H1 (cell line): ENCODE results near the gene TMEM221. TPM values are rescaled to one million over a fixed set of nuclear protein-coding genes. Genes with fewer than 3 reads are reported as not detected.

Experiments
- CTCF ChIA-PET: fragments of 300-600 bp; sonication (Branson Sonifier 250); formaldehyde crosslinking; loops from one replicate; lab custom pipeline; 2021; ENCODE audit not compliant: partially characterized antibody; lab: Charles Lee
- POLR2A ChIA-PET: fragments of 300-600 bp; sonication (Branson Sonifier 250); formaldehyde crosslinking; loops from one replicate; lab custom pipeline; 2021; ENCODE audit warnings: inconsistent platforms; ENCODE audit not compliant: partially characterized antibody; lab: Charles Lee
- DNase-seq, 2 experiments: peaks; one replicate each; pipeline versions ENCODE4 v3.0.0 to v3.0.0-alpha.2; 2010 to 2022; ENCODE audit warnings: low spot score in 2 of 2, low read depth in 1 of 2, mixed read lengths in 1 of 2
- FAIRE-seq: peaks from 2 replicates; lab custom pipeline; 2011; peaks lifted over from hg19 to GRCh38; lab: Jason Lieb, UNC
- H2AFZ ChIP-seq: 2 replicates; pipeline ENCODE4 v1.8.1; 2012; ENCODE audit warnings: low read length, inconsistent platforms
- H2AK5ac ChIP-seq: 2 replicates; pipeline ENCODE4 v1.6.1; 2013; ENCODE audit warnings: low read depth, low read length
- H2BK120ac ChIP-seq: replicated peaks from 2 replicates; pipeline ENCODE3; 2013; ENCODE audit warnings: low read depth, low read length, inconsistent platforms
- H2BK12ac ChIP-seq: 2 replicates; pipeline ENCODE4 v1.6.1; 2013; ENCODE audit warnings: low read depth, low read length
- H2BK15ac ChIP-seq: 2 replicates; pipeline ENCODE4 v1.6.1; 2013; ENCODE audit warnings: low read length
- H2BK20ac ChIP-seq: 2 replicates; pipeline ENCODE4 v1.6.1; 2013; ENCODE audit warnings: low read length
- H2BK5ac ChIP-seq: 2 replicates; pipeline ENCODE4 v1.6.1; 2013; ENCODE audit warnings: low read depth, low read length
- H3K14ac ChIP-seq: 2 replicates; pipeline ENCODE4 v1.6.1; 2013; ENCODE audit warnings: inconsistent platforms; ENCODE audit not compliant: insufficient read length
- H3K18ac ChIP-seq: 2 replicates; pipeline ENCODE4 v1.6.1; 2013; ENCODE audit warnings: low read length; ENCODE audit errors: extremely low read depth
- H3K23ac ChIP-seq: 2 replicates; pipeline ENCODE4 v1.6.1; 2013; ENCODE audit warnings: inconsistent platforms; ENCODE audit not compliant: insufficient read length
- H3K23me2 ChIP-seq: 2 replicates; pipeline ENCODE4 v1.6.1; 2013; ENCODE audit warnings: low read depth, low read length
- H3K27ac ChIP-seq: 2 replicates; pipeline ENCODE4 v1.6.1; 2011; ENCODE audit warnings: low read depth, low read length, inconsistent platforms
- H3K27me3 ChIP-seq, 4 experiments: replicated peaks in 1 of 4; 1 replicate in 1 of 4; 2 replicates in 3 of 4; pipeline versions ENCODE4 v1.6.1 to v1.8.1; 2011 to 2013; ENCODE audit warnings: low read length in 3 of 4, mild to moderate bottlenecking in 3 of 4, inconsistent platforms in 2 of 4, mixed read lengths in 2 of 4, moderate library complexity in 1 of 4; ENCODE audit not compliant: control insufficient read depth in 3 of 4, insufficient read depth in 3 of 4; ENCODE audit errors: extremely low read depth in 1 of 4
- H3K36me3 ChIP-seq, 4 experiments: 2 replicates each; pipeline versions ENCODE4 v1.6.1 to v1.8.1; 2011 to 2013; ENCODE audit warnings: mild to moderate bottlenecking in 4 of 4, low read length in 3 of 4, moderate library complexity in 2 of 4, control low read depth in 1 of 4, inconsistent platforms in 1 of 4; ENCODE audit not compliant: insufficient read depth in 4 of 4, control insufficient read depth in 2 of 4
- H3K4ac ChIP-seq: replicated peaks from 2 replicates; pipeline ENCODE3; 2013; ENCODE audit warnings: low read length, low read depth, mixed read lengths, inconsistent platforms; ENCODE audit not compliant: insufficient read length
- H3K4me1 ChIP-seq, 4 experiments: replicated peaks in 1 of 4; 1 replicate in 1 of 4; 2 replicates in 3 of 4; pipeline versions ENCODE4 v1.6.1 to v1.8.1; 2011 to 2013; ENCODE audit warnings: low read length in 3 of 4, inconsistent platforms in 2 of 4, mixed read lengths in 1 of 4; ENCODE audit not compliant: insufficient read depth in 4 of 4, control insufficient read depth in 3 of 4
- H3K4me2 ChIP-seq, 2 experiments: 2 replicates each; pipeline versions ENCODE4 v1.6.1 to v1.8.1; 2011 to 2013; ENCODE audit warnings: low read depth in 2 of 2, low read length in 2 of 2, control low read depth in 1 of 2, inconsistent platforms in 1 of 2, mild to moderate bottlenecking in 1 of 2; ENCODE audit not compliant: insufficient read depth in 1 of 2
- H3K4me3 ChIP-seq, 4 experiments: fragments of 200-600, 300-600 bp in 1 of 4; sonication (generic), shearing (Covaris generic), sonication (Bioruptor Twin) in 1 of 4; 2 replicates each; pipeline versions ENCODE4 v1.5.1 to v1.8.1; 2011 to 2016; ENCODE audit warnings: low read length in 4 of 4, low read depth in 3 of 4, control low read depth in 2 of 4, inconsistent platforms in 2 of 4, mild to moderate bottlenecking in 2 of 4, mixed read lengths in 1 of 4, moderate library complexity in 1 of 4; ENCODE audit not compliant: insufficient read depth in 2 of 4; ENCODE audit errors: extremely low read depth in 1 of 4
- H3K56ac ChIP-seq: replicated peaks from 2 replicates; pipeline ENCODE3; 2013; ENCODE audit warnings: low read depth, mild to moderate bottlenecking, mixed read lengths, low read length, inconsistent platforms; ENCODE audit not compliant: insufficient read length
- H3K79me1 ChIP-seq: 2 replicates; pipeline ENCODE4 v1.6.1; 2013; ENCODE audit warnings: low read depth, low read length, control low read depth
- H3K79me2 ChIP-seq, 2 experiments: 2 replicates each; pipeline versions ENCODE4 v1.6.1 to v1.8.1; 2012 to 2013; ENCODE audit warnings: low read length in 2 of 2, mild to moderate bottlenecking in 2 of 2, inconsistent platforms in 1 of 2; ENCODE audit not compliant: insufficient read depth in 2 of 2, control insufficient read depth in 1 of 2
- H3K9ac ChIP-seq, 4 experiments: replicated peaks in 1 of 4; 1 replicate in 1 of 4; 2 replicates in 3 of 4; pipeline versions ENCODE4 v1.6.1 to v1.8.1; 2011 to 2013; ENCODE audit warnings: low read depth in 3 of 4, low read length in 3 of 4, control low read depth in 2 of 4, mild to moderate bottlenecking in 2 of 4, moderate library complexity in 2 of 4, inconsistent platforms in 1 of 4; ENCODE audit errors: extremely low read depth in 1 of 4
- H3K9me3 ChIP-seq, 2 experiments: 2 replicates each; pipeline versions ENCODE4 v1.6.1 to v1.8.1; 2012 to 2013; ENCODE audit warnings: mild to moderate bottlenecking in 2 of 2, moderate library complexity in 2 of 2, control low read depth in 1 of 2, inconsistent platforms in 1 of 2, low read depth in 1 of 2, low read length in 1 of 2, mixed read lengths in 1 of 2; ENCODE audit not compliant: insufficient read depth in 2 of 2
- H4K20me1 ChIP-seq, 2 experiments: replicated peaks in 1 of 2; 2 replicates each; pipeline versions ENCODE3 to v1.8.1; 2011 to 2013; ENCODE audit warnings: inconsistent platforms in 2 of 2, low read length in 2 of 2, mild to moderate bottlenecking in 1 of 2; ENCODE audit not compliant: insufficient read depth in 2 of 2, control insufficient read depth in 1 of 2
- H4K5ac ChIP-seq: 2 replicates; pipeline ENCODE4 v1.6.1; 2013; ENCODE audit warnings: low read length, low read depth, mixed read lengths, inconsistent platforms; ENCODE audit not compliant: insufficient read length
- H4K8ac ChIP-seq: 2 replicates; pipeline ENCODE4 v1.8.0; 2013; ENCODE audit warnings: mild to moderate bottlenecking, moderate library complexity, low read length, inconsistent platforms; ENCODE audit not compliant: insufficient read depth; ENCODE audit errors: extremely low read depth
- H4K91ac ChIP-seq: replicated peaks from 2 replicates; pipeline ENCODE3; 2013; ENCODE audit warnings: low read length, mixed read lengths, inconsistent platforms; ENCODE audit not compliant: insufficient read length
- CBX5 ChIP-seq: fragments of 300-800, 300-1000 bp; sonication (generic); IDR thresholded peaks from 2 replicates; pipeline ENCODE4 v1.7.1; 2016; ENCODE audit warnings: antibody characterized with exemption, low read length, low read depth
- E2F6 ChIP-seq: IDR thresholded peaks from 2 replicates; pipeline ENCODE4 v1.6.1; 2012; ENCODE audit warnings: inconsistent platforms
- JUND ChIP-seq: IDR thresholded peaks from 2 replicates; pipeline ENCODE4 v1.6.1; 2011; ENCODE audit warnings: mild to moderate bottlenecking, improper control_type of control experiment, low read length
- KDM4A ChIP-seq: IDR thresholded peaks from one replicate; pipeline ENCODE4 v1.7.1; 2012; ENCODE audit warnings: low read depth, mild to moderate bottlenecking, moderate library complexity, low read length, inconsistent platforms; ENCODE audit not compliant: severe bottlenecking
- NANOG ChIP-seq: IDR thresholded peaks from 2 replicates; pipeline ENCODE4 v1.6.1; 2011; ENCODE audit warnings: low read length, low read depth, mild to moderate bottlenecking, inconsistent platforms; ENCODE audit not compliant: insufficient read depth, poor library complexity, severe bottlenecking
- RAD21 ChIP-seq, 2 experiments: IDR thresholded peaks in 1 of 2; conservative IDR thresholded peaks in 1 of 2; 2 replicates each; pipeline ENCODE4 v1.6.1; 2011; ENCODE audit warnings: low read depth in 2 of 2, low read length in 2 of 2, improper control_type of control experiment in 1 of 2, inconsistent platforms in 1 of 2, mild to moderate bottlenecking in 1 of 2, moderate library complexity in 1 of 2
- RBBP5 ChIP-seq: IDR thresholded peaks from 2 replicates; pipeline ENCODE4 v1.7.1; 2012; ENCODE audit warnings: low read depth, mild to moderate bottlenecking, inconsistent platforms, low read length, moderate library complexity, borderline replicate concordance
- SIRT6 ChIP-seq: IDR thresholded peaks from one replicate; pipeline ENCODE4 v1.7.1; 2012; ENCODE audit warnings: low read length, inconsistent platforms
- SP1 ChIP-seq: IDR thresholded peaks from 2 replicates; pipeline ENCODE4 v1.6.1; 2011; ENCODE audit warnings: low read depth, low read length
- SUZ12 ChIP-seq: fragments of 200-600 bp; sonication (generic); IDR thresholded peaks from 2 replicates; pipeline ENCODE4 v1.6.1; 2012; ENCODE audit warnings: mild to moderate bottlenecking, inconsistent platforms, low read length, moderate library complexity, mixed read lengths
- TEAD4 ChIP-seq: IDR thresholded peaks from 2 replicates; pipeline ENCODE4 v1.6.1; 2012; ENCODE audit warnings: low read depth, low read length, inconsistent platforms, mixed read lengths
- WGBS, 2 experiments: shearing (Covaris generic) in 1 of 2; methylation state at CpG; one replicate each; pipeline versions ENCODE4 v1.1.6 to v1.1.7; 2013 to 2015; ENCODE audit warnings: low lambda C conversion rate in 2 of 2, mixed read lengths in 2 of 2, inconsistent platforms in 1 of 2, low coverage in 1 of 2, missing lambda C conversion rate in 1 of 2; ENCODE audit not compliant: insufficient replicate concordance in 2 of 2, insufficient coverage in 1 of 2, insufficient read length in 1 of 2; ENCODE audit errors: extremely low coverage in 1 of 2, missing lambda C conversion rate in 1 of 2; 5-methylcytosine and 5-hydroxymethylcytosine counted together
- polyA plus RNA-seq, 7 experiments: library from polyadenylated mRNA; depleted of rRNA in 3 of 7; stranded (reverse) in 5 of 7; unstranded in 2 of 7; fragments of >200 nt in 5 of 7; fragments of 200-250 nt in 2 of 7; gene quantifications; 1 replicate in 5 of 7; 2 replicates in 1 of 7; 4 replicates in 1 of 7; pipeline versions ENCODE4 v1.2.1 to v1.2.3, GENCODE V29; 2011 to 2013; ENCODE audit warnings: missing spikeins in 2 of 7, mixed read lengths in 2 of 7
- total RNA-seq: library from RNA; stranded (reverse); fragmentation: NEBNext Ultra II Directional; extraction: Animal tissue kit (Norgen Biotek cat#: 25700); gene quantifications from 2 replicates; pipeline ENCODE4 v1.2.1, GENCODE V29; 2021

TMEM221 gene
- total and polyA plus RNA-seq, 2 of the 8 experiments (the other 6 are each of a cell fraction or from before 2014, with no cell fraction given) = 1.4 to 2.0 TPM

- DNase-seq (no peak), FAIRE-seq (no peak)
- no peak overlapping the region for H2BK5ac ChIP-seq
- H3K79me1 ChIP-seq = no peaks in the 10 kb centered on the region
- H2BK20ac ChIP-seq = 0 out of 2 replicates have a peak overlapping the region, but pooled peaks have one; percentile 80
- ChIA-PET CTCF (interaction anchor here (0.7 to 8.6 kb wide), 26 partner anchors 8 to 131 kb away, joined by 3 to 130 read pairs (median 6); partner anchors contain the start of genes CCDC194, PGLS and SLC27A1), POLR2A (interaction anchor here (1.2 to 3.1 kb wide), 4 partner anchors 12 to 27 kb away, joined by 3 to 20 read pairs (median 4); partner anchors contain the start of genes PGLS and SLC27A1)
- H3K18ac ChIP-seq = peak overlapping the region; percentile 13; the same call in 1 of the 2 replicates
- peaks cover 0 to 8% (median 4%) of the 10 kb centered on the region in 4 experiments; a peak in 3 of 7 replicates for H3K4me1 ChIP-seq
- H2BK12ac ChIP-seq = no peak overlapping the region
- H2BK15ac ChIP-seq = no peak overlapping the region
- H3K9ac ChIP-seq = no peak overlapping the region; a peak in 1 of 7 replicates
- no peak overlapping the region for H3K27ac ChIP-seq
- no peak overlapping the region for H4K91ac ChIP-seq
- peaks cover 2% of the 10 kb centered on the region in 2 experiments for H4K20me1 ChIP-seq
- no peak overlapping the region for H3K23ac ChIP-seq
- no peak overlapping the region for H4K5ac ChIP-seq
- H3K14ac ChIP-seq = no peak overlapping the region
- H2AFZ ChIP-seq = peak overlapping the region; percentile 68; the same call in 1 of the 2 replicates
- H3K56ac ChIP-seq = no peak overlapping the region
- H3K79me2 ChIP-seq = no peaks in the 10 kb centered on the region
- WGBS, 2 experiments = 48% methylated on average over 37 of the region's 41 CpGs; no CpG with 5 or more reads in 1 of the 2 experiments
- no peak overlapping the region for H2BK120ac ChIP-seq
- H3K36me3 ChIP-seq = no peaks in the 10 kb centered on the region
- peak overlapping the region; percentile 0 to 54 (median 5); a peak in 5 of 8 replicates for H3K4me3 ChIP-seq
- H3K4ac ChIP-seq = no peak overlapping the region
- peak overlapping the region; percentile 57; the same call in 1 of the 2 replicates for H4K8ac ChIP-seq
- no peaks in the 10 kb centered on the region for H3K9me3 ChIP-seq
- H2AK5ac ChIP-seq = 0 out of 2 replicates have a peak overlapping the region, but pooled peaks have one; percentile 16
- H3K23me2 ChIP-seq = peaks cover 3% of the 10 kb centered on the region; the same call in 1 of the 2 replicates
- peak overlapping the region; percentile 10 to 62; a peak in 3 of 4 replicates for H3K4me2 ChIP-seq
- no peaks in the 10 kb centered on the region for H3K27me3 ChIP-seq
- TF ChIP-seq SUZ12 (no peak), SP1 (no peak), KDM4A (peak; percentile 16), TEAD4 (no peak), NANOG (no peak), JUND (no peak), RAD21 (IDR thresholded peaks at IDR 0.05 in 1 of 2, conservative IDR thresholded peaks at IDR 0.05 in 1 of 2; ENCODE audit: low read depth in 2 of 2, low read length in 2 of 2) (no peak), SIRT6 (no peak), E2F6 (peak; percentile 42; the same call in 1 of the 2 replicates), CBX5 (no peak), RBBP5 (no peak)
Measured at GRCh38 chr19:17497149-17497798, 48.8 kb upstream of the TMEM221 start.
